T-helper 1 cell treated with Interleukin-12 subunit alpha and Interleukin-12 subunit beta and Interleukin-4 antibody, amounts not matched to agents 30 μg/mL and 1 μg/mL, for 36 hours (primary cell): ENCODE measurements around the gene SLC25A36.
"Not testable (repeated sequence)": the region's sequence is repeated elsewhere in the genome, so short reads cannot be mapped to it uniquely, and the experiment has no call there.

Source experiments
- H3K27ac Mint-ChIP-seq: one replicate; pipeline ENCODE4 v1.8.0; 2021; ENCODE audit warnings: mild to moderate bottlenecking, mixed read lengths
- H3K27me3 Mint-ChIP-seq: one replicate; pipeline ENCODE4 v1.8.0; 2021; ENCODE audit warnings: low read depth, mixed read lengths
- H3K36me3 Mint-ChIP-seq: one replicate; pipeline ENCODE4 v1.8.0; 2021; ENCODE audit warnings: low read depth, mixed read lengths
- H3K4me1 Mint-ChIP-seq: one replicate; pipeline ENCODE4 v1.8.0; 2021; ENCODE audit warnings: low read depth, mixed read lengths
- H3K4me3 Mint-ChIP-seq: one replicate; pipeline ENCODE4 v1.8.0; 2021; ENCODE audit warnings: mild to moderate bottlenecking, moderate library complexity, mixed read lengths
- H3K9me3 Mint-ChIP-seq: one replicate; pipeline ENCODE4 v1.8.0; 2021; ENCODE audit warnings: mixed read lengths

Gene SLC25A36

DNA sequence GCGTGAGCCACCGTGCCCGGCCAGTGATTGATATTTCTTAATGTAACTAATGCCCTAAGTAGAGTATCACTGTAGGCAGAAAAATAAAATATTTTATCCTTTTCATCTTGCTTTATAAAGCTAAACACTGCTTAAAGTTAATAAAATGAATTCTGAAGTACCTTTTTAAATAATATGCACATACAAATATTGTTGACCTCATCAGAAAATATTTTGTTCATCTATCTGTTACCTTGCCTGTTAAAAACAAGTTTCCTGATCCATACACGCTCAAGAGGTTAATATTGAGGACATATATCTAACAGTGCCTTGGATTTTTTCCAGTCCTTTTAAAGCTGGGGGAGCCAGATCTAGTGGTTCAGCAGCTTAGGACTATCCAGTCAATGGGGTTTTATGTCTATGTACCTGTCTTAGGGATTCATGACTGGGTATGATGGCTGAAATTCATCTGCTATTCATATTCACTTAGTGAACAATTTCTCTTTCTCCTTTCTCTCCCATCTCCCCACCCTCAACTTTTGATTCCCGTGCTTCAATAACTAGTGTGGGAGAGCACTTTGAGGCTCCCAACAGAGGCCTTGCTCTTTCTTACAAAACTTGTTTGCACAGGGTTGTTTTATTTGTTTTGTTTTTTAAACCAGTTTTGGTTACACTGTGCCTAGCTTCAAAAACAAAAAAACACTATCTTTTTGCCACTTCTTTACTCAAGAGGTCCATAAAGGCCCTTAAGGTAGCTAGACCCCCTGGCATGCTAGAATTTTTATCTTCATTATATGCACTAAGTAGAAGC lies 7.0 kb downstream of the SLC25A36 start:
- H3K36me3 Mint-ChIP-seq = peaks cover 10% of the 10 kb centered on the region
- no peaks in the 10 kb centered on the region for H3K27me3 Mint-ChIP-seq
- no peak overlapping the region for H3K27ac Mint-ChIP-seq
- no peak overlapping the region for H3K4me3 Mint-ChIP-seq
- no peaks in the 10 kb centered on the region for H3K9me3 Mint-ChIP-seq
- H3K4me1 Mint-ChIP-seq = peaks cover 26% of the 10 kb centered on the region

DNA sequence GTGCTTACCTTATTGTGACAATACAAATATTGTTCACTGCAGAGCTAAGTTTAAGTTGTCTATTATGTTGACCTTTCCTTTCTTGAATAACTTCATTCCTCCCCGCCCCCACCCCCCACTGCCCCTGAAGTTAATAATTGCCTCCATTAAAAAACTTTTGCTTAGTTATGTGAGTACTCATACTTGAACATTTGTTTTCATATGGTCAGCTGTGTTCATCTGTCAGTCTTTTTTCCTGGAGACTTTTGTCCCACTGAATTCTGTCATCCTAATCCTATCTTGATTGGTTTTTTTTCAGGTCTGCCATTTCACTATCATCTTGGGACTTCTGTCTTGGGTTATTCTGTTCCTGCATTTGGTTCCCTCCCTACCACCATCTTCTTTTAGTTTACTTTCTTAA lies 8.5 kb downstream of the SLC25A36 start:
- no peak overlapping the region for H3K4me3 Mint-ChIP-seq
- H3K27ac Mint-ChIP-seq = peak overlapping the region; percentile 3
- H3K4me1 Mint-ChIP-seq = peaks cover 22% of the 10 kb centered on the region
- H3K9me3 Mint-ChIP-seq = no peaks in the 10 kb centered on the region
- no peaks in the 10 kb centered on the region for H3K27me3 Mint-ChIP-seq
- peaks cover 10% of the 10 kb centered on the region for H3K36me3 Mint-ChIP-seq

DNA sequence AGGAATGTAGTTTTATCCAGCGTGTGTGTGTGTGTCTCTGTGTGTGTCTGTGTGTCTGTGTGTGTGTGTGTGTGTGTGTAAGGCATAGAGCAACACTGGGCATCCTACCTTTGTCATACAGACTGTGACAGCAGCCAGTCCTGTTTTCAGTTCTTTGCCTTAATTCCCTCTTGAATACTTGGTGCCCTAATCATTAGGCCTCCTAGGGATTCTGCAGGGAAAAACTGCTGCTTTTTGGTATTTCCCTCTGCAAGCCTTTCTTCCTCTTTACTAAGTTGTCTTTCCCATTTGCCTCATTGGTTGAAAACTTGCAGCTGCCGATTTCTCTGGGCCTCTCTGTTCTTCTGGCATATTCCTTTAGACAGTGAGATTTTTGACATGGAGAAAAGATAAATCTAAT lies 9.2 kb downstream of the SLC25A36 start:
- Mint-ChIP-seq H3K4me3 (no peak overlapping the region), H3K9me3 (no peaks in the 10 kb centered on the region), H3K36me3 (peaks cover 10% of the 10 kb centered on the region), H3K4me1 (peaks cover 20% of the 10 kb centered on the region), H3K27me3 (no peaks in the 10 kb centered on the region), H3K27ac (no peak overlapping the region)

DNA sequence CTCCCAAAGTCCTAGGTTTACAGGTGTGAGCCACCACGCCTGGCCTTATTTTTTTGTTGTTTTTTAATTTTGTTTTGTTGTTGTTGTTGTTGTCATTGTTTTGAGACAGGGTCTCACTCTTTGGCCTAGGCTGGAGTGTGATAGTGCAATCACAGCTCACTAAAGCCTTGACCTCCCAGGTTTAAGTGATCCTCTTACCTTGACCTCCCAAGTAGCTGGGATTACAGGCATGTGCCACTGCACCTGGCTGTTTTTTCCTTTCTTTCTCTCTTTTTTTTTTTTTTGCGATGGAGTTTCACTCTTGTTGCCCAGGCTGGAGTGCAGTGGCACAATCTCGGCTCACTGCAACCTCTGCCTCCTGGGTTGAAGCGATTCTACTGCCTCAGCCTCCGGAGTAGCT lies 10.1 kb downstream of the SLC25A36 start:
- not testable (repeated sequence) for H3K4me3 Mint-ChIP-seq, H3K27me3 Mint-ChIP-seq, H3K36me3 Mint-ChIP-seq, H3K27ac Mint-ChIP-seq, H3K9me3 Mint-ChIP-seq
- peaks cover 16% of the 10 kb centered on the region for H3K4me1 Mint-ChIP-seq

DNA sequence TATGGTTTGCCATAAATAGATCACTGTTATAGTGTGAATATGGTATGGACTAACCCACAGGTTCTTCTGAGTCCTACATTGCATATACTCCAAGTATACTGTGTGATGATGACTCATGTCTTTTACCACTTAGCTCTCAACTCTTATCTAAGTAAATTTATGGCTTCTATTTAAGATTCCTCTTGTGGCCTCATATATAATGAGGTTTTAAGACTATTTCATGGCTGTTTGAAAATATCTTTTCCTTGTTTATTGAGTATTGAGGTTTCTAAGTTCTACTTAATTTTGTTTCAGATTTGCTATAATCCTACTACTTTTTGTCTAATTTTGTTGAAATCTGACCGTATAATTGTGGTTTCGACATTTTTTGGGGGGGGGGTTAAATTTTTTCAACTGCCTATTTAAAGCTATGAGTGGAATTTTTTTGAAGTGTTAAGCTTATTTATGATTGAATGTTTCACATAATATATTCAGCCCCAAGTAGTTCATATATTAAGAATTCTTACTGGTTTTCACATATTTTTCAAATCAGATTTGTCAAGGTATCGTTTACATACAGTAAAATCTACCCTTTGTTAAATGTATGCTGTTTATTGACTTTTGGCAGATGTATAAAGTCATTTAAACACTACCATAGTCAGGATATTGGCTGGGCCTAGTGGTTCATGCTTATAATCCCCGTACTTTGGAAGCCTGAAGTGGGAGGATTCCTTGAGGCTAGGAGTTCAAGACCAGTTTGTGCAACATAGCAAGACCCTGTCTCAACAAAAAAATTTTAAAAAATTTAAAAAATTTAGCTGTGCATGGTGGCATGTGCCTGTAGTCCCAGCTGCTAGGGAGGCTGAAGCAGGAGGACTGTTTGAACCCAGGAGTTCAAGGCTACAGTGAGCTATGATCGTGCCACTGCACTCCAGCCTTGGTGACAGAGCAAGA lies 11.7 kb downstream of the SLC25A36 start:
- Mint-ChIP-seq H3K4me1 (peaks cover 15% of the 10 kb centered on the region), H3K36me3 (peaks cover 1% of the 10 kb centered on the region), H3K4me3 (no peak overlapping the region), H3K9me3 (no peaks in the 10 kb centered on the region), H3K27me3 (no peaks in the 10 kb centered on the region), H3K27ac (no peak overlapping the region)

DNA sequence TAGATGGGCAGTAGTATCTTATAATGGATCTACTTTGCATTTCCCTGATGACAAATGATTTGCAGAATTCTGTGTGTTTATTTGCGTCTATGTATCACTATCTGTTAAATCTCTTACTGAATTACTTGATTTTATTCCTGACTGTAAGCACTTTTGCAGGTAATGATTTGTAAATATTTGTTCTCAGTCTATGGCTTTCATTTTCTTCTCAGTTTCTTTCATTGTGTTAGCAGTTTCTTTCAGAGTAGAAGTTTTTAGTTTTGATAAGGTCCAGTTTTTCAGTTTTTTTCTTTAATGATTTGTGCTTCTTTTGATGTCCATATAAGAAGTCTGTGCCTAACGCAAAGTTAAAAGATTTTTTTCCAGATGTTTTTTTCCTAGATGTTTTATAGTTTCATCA lies 12.9 kb downstream of the SLC25A36 start:
- Mint-ChIP-seq H3K36me3 (peaks cover 7% of the 10 kb centered on the region), H3K4me3 (no peak overlapping the region), H3K9me3 (no peaks in the 10 kb centered on the region), H3K27ac (no peak overlapping the region), H3K4me1 (peaks cover 15% of the 10 kb centered on the region), H3K27me3 (no peaks in the 10 kb centered on the region)

DNA sequence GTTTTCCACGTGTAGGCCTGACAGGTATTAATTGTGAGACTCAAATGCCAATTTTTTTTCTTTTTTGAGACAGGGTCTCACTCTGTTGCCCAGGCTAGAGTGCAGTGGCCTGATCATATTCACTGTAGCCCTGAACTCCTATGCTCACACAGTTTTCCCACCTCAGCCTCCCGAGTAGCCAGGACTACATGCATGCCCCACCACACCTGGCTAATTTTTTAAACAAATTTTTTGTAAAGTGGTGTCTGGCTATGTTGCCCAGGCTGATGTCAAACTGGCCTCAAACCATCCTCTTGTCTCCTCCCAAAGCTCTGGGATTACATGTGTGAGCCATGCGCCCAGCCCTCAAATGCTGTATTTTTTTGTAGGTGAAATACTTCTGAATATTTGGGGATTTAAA lies 14.0 kb downstream of the SLC25A36 start:
- Mint-ChIP-seq H3K27ac (no peak overlapping the region), H3K4me1 (peaks cover 14% of the 10 kb centered on the region), H3K36me3 (peaks cover 13% of the 10 kb centered on the region), H3K27me3 (no peaks in the 10 kb centered on the region), H3K4me3 (no peak overlapping the region), H3K9me3 (no peaks in the 10 kb centered on the region)

DNA sequence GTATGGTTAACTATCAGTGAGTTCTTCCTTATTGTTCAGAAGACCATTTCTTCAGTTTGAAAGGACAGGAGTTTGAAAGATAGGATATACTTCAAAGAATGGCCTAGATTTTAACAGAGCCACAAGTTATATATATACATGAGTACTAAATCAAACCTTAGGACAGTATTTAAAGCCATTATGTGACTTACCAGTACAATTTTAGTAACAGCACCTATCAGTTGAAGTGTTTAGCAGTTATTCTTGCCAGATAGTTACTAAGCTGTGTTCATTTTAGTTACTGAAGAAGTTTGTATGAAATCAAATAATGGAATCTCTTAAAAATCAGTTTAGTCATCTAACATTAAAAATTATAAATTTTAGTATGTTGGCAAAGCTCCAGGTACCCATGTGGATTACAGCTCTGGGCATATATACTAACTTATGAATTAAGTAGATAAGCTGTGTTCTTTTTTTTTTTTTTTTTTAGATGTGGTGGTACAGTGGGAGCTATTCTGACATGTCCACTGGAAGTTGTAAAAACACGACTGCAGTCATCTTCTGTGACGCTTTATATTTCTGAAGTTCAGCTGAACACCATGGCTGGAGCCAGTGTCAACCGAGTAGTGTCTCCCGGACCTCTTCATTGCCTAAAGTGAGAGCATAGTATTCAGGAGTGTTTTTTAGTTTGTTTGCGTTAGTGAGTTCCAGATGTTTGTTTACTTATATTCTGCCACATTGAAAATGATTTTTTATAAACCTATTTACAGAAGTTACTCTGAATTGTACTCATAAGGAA lies 14.6 kb downstream of the SLC25A36 start:
- Mint-ChIP-seq H3K27ac (no peak overlapping the region), H3K4me3 (no peak overlapping the region), H3K27me3 (no peaks in the 10 kb centered on the region), H3K4me1 (peaks cover 12% of the 10 kb centered on the region), H3K36me3 (peaks cover 15% of the 10 kb centered on the region), H3K9me3 (no peaks in the 10 kb centered on the region)

DNA sequence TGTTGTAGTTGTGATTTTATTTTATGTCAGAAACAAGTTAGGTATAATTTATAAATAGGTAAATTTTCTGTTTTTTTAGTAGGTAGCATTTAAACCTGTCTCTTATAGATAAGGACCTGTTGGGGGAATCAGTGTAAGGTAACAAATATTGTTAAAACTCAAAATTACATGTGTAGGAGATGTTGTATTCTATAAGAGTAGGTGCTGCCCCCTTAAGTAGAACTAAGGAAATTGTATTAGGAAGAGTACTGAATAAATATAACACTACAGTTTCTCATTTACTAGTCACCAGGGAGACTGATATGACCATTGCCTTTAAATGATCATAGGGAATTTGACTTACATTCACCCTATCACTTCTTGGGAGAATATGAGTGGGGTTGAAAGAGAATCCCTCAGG lies 31.2 kb downstream of the SLC25A36 start:
- no peaks in the 10 kb centered on the region for H3K9me3 Mint-ChIP-seq
- H3K27me3 Mint-ChIP-seq = no peaks in the 10 kb centered on the region
- H3K4me1 Mint-ChIP-seq = peaks cover 13% of the 10 kb centered on the region
- H3K27ac Mint-ChIP-seq = no peak overlapping the region
- no peak overlapping the region for H3K4me3 Mint-ChIP-seq
- peaks cover 10% of the 10 kb centered on the region for H3K36me3 Mint-ChIP-seq

DNA sequence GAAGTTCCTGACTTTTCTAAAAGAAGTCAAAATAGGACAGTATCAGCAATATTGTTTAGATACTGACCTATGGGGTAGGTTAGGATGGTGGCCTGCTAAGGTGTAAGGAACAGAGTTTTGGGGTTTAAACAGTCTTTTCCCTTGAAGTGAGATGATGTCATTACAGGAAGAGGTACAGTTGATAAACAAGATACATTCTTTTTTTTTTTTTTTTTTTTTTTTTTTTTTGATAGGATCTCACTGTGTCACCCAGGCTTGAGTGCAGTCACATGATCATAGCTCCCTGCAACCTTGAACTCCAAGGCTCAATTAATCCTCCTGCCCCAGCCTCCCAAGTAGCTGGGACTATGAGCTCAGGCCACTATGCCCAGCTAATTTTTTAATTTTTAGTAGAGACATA lies 33.3 kb downstream of the SLC25A36 start:
- Mint-ChIP-seq H3K36me3 (peaks cover 12% of the 10 kb centered on the region), H3K4me3 (no peak overlapping the region), H3K4me1 (peaks cover 13% of the 10 kb centered on the region), H3K9me3 (no peaks in the 10 kb centered on the region), H3K27ac (peak overlapping the region; percentile 72), H3K27me3 (no peaks in the 10 kb centered on the region)

DNA sequence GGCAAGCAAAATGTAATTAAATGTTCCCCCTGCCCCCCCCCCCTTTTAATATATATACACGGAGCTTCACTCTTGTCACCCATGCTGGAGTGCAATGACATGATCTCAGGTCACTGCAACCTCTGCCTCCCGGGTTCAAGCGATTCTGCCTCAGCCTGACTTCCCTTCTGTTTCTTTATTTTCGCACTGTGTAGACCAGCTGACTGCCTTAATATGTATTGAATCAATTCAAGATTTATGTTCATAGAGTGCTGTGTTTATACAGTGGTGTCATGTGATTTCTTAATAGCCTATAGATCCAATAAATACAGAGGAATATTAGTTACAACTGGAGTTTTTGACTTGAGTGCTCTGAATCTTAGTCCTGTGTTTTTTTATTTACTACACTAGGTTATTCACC lies 39.0 kb downstream of the SLC25A36 start:
- peaks cover 4% of the 10 kb centered on the region for H3K9me3 Mint-ChIP-seq
- H3K27ac Mint-ChIP-seq = no peak overlapping the region
- H3K4me1 Mint-ChIP-seq = peaks cover 2% of the 10 kb centered on the region
- H3K36me3 Mint-ChIP-seq = peaks cover 9% of the 10 kb centered on the region
- H3K4me3 Mint-ChIP-seq = no peak overlapping the region
- no peaks in the 10 kb centered on the region for H3K27me3 Mint-ChIP-seq

DNA sequence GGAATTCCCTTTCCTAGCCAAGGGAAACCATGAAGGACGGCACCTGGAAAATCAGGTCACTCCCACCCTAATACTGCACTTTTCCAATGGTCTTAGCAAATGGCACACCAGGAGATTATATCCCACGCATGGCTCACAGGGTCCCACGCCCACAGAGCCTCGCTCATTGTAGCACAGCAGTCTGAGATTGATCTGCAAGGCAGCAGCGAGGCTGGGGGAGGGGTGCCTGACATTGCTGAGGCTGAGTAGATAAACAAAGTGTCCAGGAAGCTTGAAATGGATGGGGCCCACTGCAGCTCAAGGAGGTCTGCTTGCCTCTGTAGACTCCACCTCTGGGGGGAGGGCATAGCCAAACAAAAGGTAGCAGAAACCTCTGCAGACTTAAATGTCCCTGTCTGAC lies 46.2 kb downstream of the SLC25A36 start:
- not testable (repeated sequence) for H3K9me3 Mint-ChIP-seq, H3K4me3 Mint-ChIP-seq, H3K4me1 Mint-ChIP-seq, H3K27ac Mint-ChIP-seq, H3K36me3 Mint-ChIP-seq
- peaks cover 23% of the 10 kb centered on the region for H3K27me3 Mint-ChIP-seq

DNA sequence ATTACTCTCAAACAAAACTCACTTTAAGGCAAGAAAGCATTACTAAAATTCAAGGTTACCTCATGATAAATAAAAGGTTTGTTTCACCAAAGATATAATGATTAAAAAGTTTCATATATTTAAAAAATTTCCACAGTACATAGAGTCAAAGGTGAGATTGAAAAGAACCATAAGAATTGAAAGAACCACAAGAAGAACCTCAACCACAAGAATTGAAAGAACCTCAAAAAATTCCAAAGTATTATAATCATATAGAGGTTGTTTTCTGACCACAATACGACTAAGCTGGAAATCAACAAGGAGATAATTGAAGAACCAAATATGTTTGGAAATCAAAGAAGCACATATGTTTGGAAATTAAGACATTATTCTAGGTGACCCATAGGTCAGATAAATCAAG lies 52.7 kb downstream of the SLC25A36 start:
- Mint-ChIP-seq H3K36me3 (no peaks in the 10 kb centered on the region), H3K27me3 (peaks cover 25% of the 10 kb centered on the region), H3K9me3 (no peaks in the 10 kb centered on the region), H3K4me1 (no peaks in the 10 kb centered on the region), H3K27ac (no peak overlapping the region), H3K4me3 (no peak overlapping the region)

DNA sequence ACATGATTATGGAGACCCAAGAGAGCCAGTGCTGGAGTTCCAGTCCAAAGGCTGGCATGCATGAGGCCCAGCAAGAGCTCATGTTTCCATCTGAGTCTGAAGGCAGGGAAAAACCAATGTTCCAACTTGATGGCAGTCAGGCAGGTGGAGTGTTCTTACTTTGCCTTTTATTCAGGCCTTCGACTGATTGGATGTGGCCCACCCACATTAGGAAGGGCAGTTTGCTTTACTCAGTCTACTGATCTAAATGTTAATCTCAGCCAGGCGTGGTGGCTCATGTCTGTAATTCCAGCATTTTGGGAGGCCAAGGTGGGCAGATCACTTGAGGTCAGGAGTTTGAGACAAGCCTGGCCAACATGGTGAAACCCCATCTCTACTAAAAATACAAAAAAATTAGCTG lies 53.2 kb downstream of the SLC25A36 start:
- H3K4me1 Mint-ChIP-seq, H3K27ac Mint-ChIP-seq, H3K9me3 Mint-ChIP-seq, H3K4me3 Mint-ChIP-seq, H3K36me3 Mint-ChIP-seq: not testable (repeated sequence)
- peaks cover 21% of the 10 kb centered on the region for H3K27me3 Mint-ChIP-seq
